Lung (tissue), 12 donors: Measurements from ENCODE around the gene HDAC4. TPM values are rescaled to one million over a fixed set of nuclear protein-coding genes. Genes with fewer than 3 reads are reported as not detected.

Experiments used
- ATAC-seq: fragments of 200-7000 bp; cut with Tn5 transposase; one replicate; pipeline ENCODE4 v1.9.1; 2020; ENCODE audit warnings: moderate number of reproducible peaks; ENCODE audit not compliant: insufficient read depth, low FRiP score
- DNase-seq, 3 donors: peaks; one replicate each; pipeline ENCODE4 v3.0.0-alpha.2; 2013 to 2017
- H3K27ac ChIP-seq, 2 donors: one replicate each; pipeline ENCODE4 v1.5.1; 2013; ENCODE audit warnings: mild to moderate bottlenecking in 2 of 2, moderate library complexity in 2 of 2, control low read depth in 1 of 2, inconsistent platforms in 1 of 2, low read depth in 1 of 2, low read length in 1 of 2
- H3K27me3 ChIP-seq, 3 donors: one replicate each; pipeline ENCODE4 v1.5.1; 2013; ENCODE audit warnings: low read length in 2 of 3; ENCODE audit not compliant: control insufficient read depth in 3 of 3, insufficient read depth in 3 of 3
- H3K36me3 ChIP-seq, 4 donors: one replicate each; pipeline ENCODE4 v1.5.1; 2013; ENCODE audit warnings: low read length in 4 of 4, mild to moderate bottlenecking in 1 of 4, moderate library complexity in 1 of 4; ENCODE audit not compliant: control insufficient read depth in 4 of 4, insufficient read depth in 4 of 4
- H3K4me1 ChIP-seq, 5 donors: one replicate each; pipeline ENCODE4 v1.5.1; 2013; ENCODE audit warnings: low read length in 5 of 5, mild to moderate bottlenecking in 2 of 5, moderate library complexity in 1 of 5; ENCODE audit not compliant: control insufficient read depth in 5 of 5, insufficient read depth in 5 of 5
- H3K4me3 ChIP-seq: one replicate; pipeline ENCODE4 v1.5.1; 2013; ENCODE audit warnings: mild to moderate bottlenecking, control low read depth, moderate library complexity
- H3K9ac ChIP-seq, 2 donors: one replicate each; pipeline ENCODE4 v1.5.1; 2013; ENCODE audit warnings: low read length in 2 of 2, control low read depth in 1 of 2; ENCODE audit not compliant: insufficient read depth in 1 of 2
- H3K9me3 ChIP-seq, 4 donors: one replicate each; pipeline ENCODE4 v1.5.1; 2013; ENCODE audit warnings: low read length in 3 of 4, mild to moderate bottlenecking in 1 of 4, moderate library complexity in 1 of 4; ENCODE audit not compliant: control insufficient read depth in 4 of 4, insufficient read depth in 3 of 4
- CTCF ChIP-seq: IDR thresholded peaks from 2 replicates; pipeline ENCODE4 v1.5.1; 2012; ENCODE audit warnings: mild to moderate bottlenecking; ENCODE audit errors: control extremely low read depth, extremely low read depth
- WGBS, 2 donors: extraction: QIAGEN DNeasy Blood & Tissue Kit; methylation state at CpG; one replicate each; pipeline ENCODE4 v1.1.7; 2013; 5-methylcytosine and 5-hydroxymethylcytosine counted together
- polyA plus RNA-seq, 2 donors: library from polyadenylated mRNA; stranded (reverse); fragments of 200-250 nt; gene quantifications; one replicate each; pipeline ENCODE4 v1.2.1, GENCODE V29; 2013
- total RNA-seq, 2 donors: library from RNA; depleted of rRNA in 1 of 2; stranded (reverse); fragments of >200 nt in 1 of 2; gene quantifications; one replicate each; pipeline ENCODE4 v1.2.1, GENCODE V29; 2014 to 2021
- donor health status: control.
- donor health status: control.
- donor health status: Bipolar disorder and iron deficiency.
- donor health status: healthy.
- donor health status: DM: yes; HTN: yes; CAD: no.

The HDAC4 gene
- total and polyA plus RNA-seq, 4 donors, result 6.9 to 47.7 (median 20.7) TPM

GRCh38 chr2:239152239-239152915 lies 248.4 kb downstream of the HDAC4 start:
- Histone ChIP-seq H3K36me3 (peaks cover 4 to 46% (median 16%) of the 10 kb centered on the region in 4 donors), H3K27ac (peak overlapping the region in 1 of 2 donors; percentile 7), H3K9me3 (no peaks in the 10 kb centered on the region), H3K4me3 (no peak overlapping the region), H3K27me3 (no peaks in the 10 kb centered on the region), H3K4me1 (no peaks in the 10 kb centered on the region), H3K9ac (no peak overlapping the region)
- 97 to 99% methylated on average over 10 of the region's 10 CpGs for WGBS, 2 donors
- ATAC-seq, result no peak
- DNase-seq, result no peak
- TF ChIP-seq CTCF, result no peak

DNA sequence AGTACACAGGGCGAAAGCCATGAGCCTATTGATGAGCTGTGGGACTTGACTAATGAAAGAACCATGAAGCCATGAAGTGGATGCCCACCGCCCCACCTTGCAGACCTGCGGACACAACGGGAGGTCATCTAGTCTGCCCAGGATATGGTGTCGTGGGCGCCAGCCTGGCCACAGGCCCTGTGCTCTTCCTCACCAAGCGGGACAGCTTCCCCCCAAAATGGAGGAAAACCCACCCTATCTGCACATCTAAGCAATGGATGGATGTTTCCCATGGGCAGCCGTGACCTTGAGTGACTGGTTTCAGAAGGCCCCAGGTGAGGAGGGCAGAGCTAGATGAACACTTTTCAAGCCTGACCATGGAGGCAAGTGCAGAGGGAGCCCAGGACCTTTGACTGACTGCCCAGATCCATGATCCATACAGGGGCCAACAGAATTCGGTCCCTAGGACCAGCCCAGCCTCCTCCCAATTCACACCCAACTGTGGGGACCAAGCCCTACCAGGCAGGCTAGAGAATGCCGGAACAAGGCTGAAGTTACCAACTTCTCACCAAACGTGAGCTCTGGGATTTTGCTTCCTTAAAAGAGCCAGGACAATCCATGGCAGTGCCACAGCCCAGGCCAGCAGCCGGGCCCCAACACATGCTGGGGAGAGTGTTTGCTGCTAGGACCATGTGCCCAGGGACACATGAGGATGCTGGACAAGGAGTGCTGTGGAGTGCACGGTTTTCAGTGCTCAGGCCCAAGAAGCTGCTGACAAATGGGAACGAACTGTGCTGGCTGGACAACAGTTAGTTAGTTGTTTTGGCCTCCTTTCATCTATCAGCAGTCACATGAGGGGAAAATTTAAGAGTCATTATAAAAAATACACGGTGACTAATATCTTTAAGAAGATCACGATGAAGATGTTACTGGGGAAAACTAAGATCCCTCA lies 249.4 kb downstream of the HDAC4 start:
- H3K27ac ChIP-seq, result peak overlapping the region in 1 of 2 donors; percentile 27
- H3K27me3 ChIP-seq, result no peaks in the 10 kb centered on the region
- TF ChIP-seq CTCF, result no peak
- no peaks in the 10 kb centered on the region for H3K9me3 ChIP-seq
- WGBS, 2 donors, result 93 to 97% methylated on average over 16 of the region's 16 CpGs
- H3K4me1 ChIP-seq, result no peaks in the 10 kb centered on the region
- H3K4me3 ChIP-seq, result no peak overlapping the region
- DNase-seq (no peak), ATAC-seq (no peak)
- H3K36me3 ChIP-seq, result peaks cover 4 to 44% (median 16%) of the 10 kb centered on the region in 4 donors
- H3K9ac ChIP-seq, result no peak overlapping the region

DNA sequence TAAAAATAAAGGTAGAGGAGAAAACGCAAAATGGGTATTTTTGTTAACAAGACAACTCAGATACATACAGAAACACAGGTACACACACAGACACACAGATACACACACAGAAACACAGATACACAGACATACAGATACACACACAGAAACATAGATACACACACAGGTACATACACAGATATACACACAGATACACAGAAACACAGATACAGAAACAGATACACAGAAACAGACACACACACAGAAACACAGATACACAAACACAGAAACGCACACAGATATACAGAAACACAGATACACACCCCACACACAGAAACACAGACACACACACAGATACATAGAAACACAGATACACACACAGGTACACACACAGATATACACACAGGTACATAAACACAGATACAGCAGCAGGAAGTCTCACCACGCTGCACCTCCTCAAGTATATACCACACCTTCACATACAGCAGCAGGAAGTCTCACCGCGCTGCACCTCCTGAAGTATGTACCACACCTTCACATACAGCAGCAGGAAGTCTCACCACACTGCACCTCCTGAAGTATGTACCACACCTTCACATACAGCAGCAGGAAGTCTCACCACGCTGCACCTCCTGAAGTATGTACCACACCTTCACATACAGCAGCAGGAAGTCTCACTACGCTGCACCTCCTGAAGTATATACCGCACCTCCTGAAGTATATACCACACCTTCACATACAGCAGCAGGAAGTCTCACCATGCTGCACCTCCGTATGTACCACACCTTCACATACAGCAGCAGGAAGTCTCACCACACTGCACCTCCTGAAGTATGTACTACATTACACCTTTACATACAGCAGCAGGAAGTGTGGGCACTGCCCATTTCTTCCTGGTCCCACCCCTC lies 250.5 kb downstream of the HDAC4 start:
- no peak overlapping the region for H3K9ac ChIP-seq
- DNase-seq (no peak), ATAC-seq (no peak)
- no peaks in the 10 kb centered on the region for H3K4me1 ChIP-seq
- peaks cover 0 to 35% (median 13%) of the 10 kb centered on the region in 4 donors for H3K36me3 ChIP-seq
- H3K4me3 ChIP-seq, result no peak overlapping the region
- H3K27ac ChIP-seq, result peak overlapping the region in 1 of 2 donors; percentile 27
- H3K9me3 ChIP-seq, result no peaks in the 10 kb centered on the region
- no peak for TF ChIP-seq CTCF
- WGBS, 2 donors, result 68 to 70% methylated on average over 9 of the region's 9 CpGs
- no peaks in the 10 kb centered on the region for H3K27me3 ChIP-seq
